SK-N-MC (cell line): ENCODE measurements around the gene RAB40B.

Experiments
- DNase-seq: peaks from one replicate; pipeline ENCODE4 v3.0.0-alpha.2; 2011; ENCODE audit warnings: low read depth, low spot score
- H3K27ac ChIP-seq: fragments of 200-600 bp; sonication (generic); 2 replicates; pipeline ENCODE4 v1.5.1; 2016; ENCODE audit warnings: mixed run types
- H3K36me3 ChIP-seq: fragments of 200-600 bp; sonication (generic); 2 replicates; pipeline ENCODE4 v1.6.1; 2017; ENCODE audit warnings: antibody characterized with exemption, low read length, mixed read lengths; ENCODE audit not compliant: insufficient read depth
- H3K4me3 ChIP-seq: fragments of 200-600 bp; sonication (generic); 2 replicates; pipeline ENCODE4 v1.5.1; 2016
- H3K9ac ChIP-seq: fragments of 200-600 bp; sonication (generic); 2 replicates; pipeline ENCODE4 v1.8.0; 2017; ENCODE audit warnings: mixed run types, mixed read lengths; ENCODE audit not compliant: insufficient read length
- H3K9me3 ChIP-seq: fragments of 200-600 bp; sonication (generic); 2 replicates; pipeline ENCODE4 v1.6.1; 2017; ENCODE audit warnings: low read depth, mild to moderate bottlenecking, antibody characterized with exemption, low read length, moderate library complexity, mixed read lengths
- EZH2 ChIP-seq: fragments of 200-600 bp; sonication (generic); IDR thresholded peaks from one replicate; pipeline ENCODE4 v1.6.1; 2017; ENCODE audit warnings: antibody characterized with exemption
- FOXP2 ChIP-seq: optimal IDR thresholded peaks from 2 replicates; pipeline ENCODE3; 2011; ENCODE audit warnings: mild to moderate bottlenecking, moderate library complexity; ENCODE audit not compliant: insufficient read depth; ENCODE audit errors: extremely low read length, control extremely low read depth
- POLR2AphosphoS5 ChIP-seq: IDR thresholded peaks from 2 replicates; pipeline ENCODE4 v1.6.1; 2012; ENCODE audit warnings: mild to moderate bottlenecking, low read depth, low read length, borderline replicate concordance

RAB40B gene

DNA sequence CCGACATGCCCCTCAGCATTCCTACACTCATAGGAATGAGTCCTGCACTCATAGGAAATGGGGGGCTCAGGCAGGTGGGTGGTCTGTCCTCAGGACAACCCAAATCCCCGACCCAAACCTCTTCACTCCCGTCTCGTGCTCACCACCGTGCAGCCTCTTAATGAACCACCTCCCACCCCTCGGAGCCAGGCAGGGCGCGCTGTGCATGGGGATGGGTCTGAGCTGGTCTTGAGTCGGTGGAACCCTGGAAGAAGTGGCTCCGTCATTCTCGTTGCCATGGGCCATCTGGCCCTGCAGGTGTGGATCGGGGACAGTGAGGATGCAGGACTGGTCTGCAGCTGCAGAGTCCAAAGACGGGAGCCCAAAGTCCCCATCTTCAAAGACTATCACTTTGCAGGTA lies 6.4 kb upstream of the RAB40B start:
- H3K9me3 ChIP-seq, result no peaks in the 10 kb centered on the region
- no peak for DNase-seq
- no peaks in the 10 kb centered on the region for H3K36me3 ChIP-seq
- no peak for TF ChIP-seq POLR2AphosphoS5
- TF ChIP-seq FOXP2, result no peak
- no peak for TF ChIP-seq EZH2
- H3K4me3 ChIP-seq, result no peak overlapping the region
- H3K27ac ChIP-seq, result no peak overlapping the region
- no peak overlapping the region for H3K9ac ChIP-seq

DNA sequence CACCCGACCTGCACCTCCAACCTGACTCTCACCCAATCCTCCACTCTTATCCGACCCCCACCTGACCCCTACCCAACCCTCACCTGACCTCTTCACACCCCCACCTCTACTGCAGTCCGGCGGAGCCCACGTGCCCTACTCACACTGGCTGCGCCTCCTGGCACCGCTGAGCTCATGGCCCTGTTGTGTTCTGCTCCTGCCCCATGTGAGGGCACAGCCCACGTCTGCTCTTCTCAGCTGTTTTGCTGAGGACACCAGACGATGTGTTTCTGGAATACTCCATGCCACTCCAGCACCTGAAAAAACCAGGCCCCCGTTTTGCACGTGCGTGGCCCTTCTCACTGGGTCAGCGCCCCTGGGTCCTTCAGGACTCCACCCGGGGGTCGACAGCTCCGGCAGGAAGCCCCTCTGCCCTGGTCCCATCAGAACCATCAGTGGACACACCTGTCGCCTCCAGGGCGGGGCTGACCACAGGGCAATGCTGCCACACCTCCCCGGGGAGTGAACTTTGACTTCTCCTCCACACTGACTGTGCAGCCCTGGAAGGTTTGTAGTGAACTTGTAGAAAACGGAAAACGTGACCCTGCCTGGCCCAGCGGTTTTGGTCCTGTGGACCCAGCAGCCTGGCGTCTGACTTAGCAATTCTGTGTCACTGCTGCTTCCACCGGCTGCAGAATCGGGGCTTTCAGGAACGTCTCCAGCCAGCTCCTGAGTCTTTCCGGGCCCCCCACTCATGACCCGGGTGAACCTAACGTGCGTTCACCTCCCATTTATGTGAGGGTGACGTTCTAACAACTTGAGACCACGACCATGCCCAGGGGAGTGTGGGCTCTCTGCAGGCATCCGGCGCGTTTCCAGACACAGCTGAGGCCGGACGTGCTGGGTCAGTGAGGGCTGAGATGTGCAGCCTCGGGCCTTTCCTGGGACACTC lies 5.7 kb upstream of the RAB40B start:
- H3K4me3 ChIP-seq, result no peak overlapping the region
- no peak overlapping the region for H3K27ac ChIP-seq
- H3K9me3 ChIP-seq, result no peaks in the 10 kb centered on the region
- no peaks in the 10 kb centered on the region for H3K36me3 ChIP-seq
- TF ChIP-seq POLR2AphosphoS5 (no peak), FOXP2 (no peak), EZH2 (no peak)
- no peak for DNase-seq
- no peak overlapping the region for H3K9ac ChIP-seq

DNA sequence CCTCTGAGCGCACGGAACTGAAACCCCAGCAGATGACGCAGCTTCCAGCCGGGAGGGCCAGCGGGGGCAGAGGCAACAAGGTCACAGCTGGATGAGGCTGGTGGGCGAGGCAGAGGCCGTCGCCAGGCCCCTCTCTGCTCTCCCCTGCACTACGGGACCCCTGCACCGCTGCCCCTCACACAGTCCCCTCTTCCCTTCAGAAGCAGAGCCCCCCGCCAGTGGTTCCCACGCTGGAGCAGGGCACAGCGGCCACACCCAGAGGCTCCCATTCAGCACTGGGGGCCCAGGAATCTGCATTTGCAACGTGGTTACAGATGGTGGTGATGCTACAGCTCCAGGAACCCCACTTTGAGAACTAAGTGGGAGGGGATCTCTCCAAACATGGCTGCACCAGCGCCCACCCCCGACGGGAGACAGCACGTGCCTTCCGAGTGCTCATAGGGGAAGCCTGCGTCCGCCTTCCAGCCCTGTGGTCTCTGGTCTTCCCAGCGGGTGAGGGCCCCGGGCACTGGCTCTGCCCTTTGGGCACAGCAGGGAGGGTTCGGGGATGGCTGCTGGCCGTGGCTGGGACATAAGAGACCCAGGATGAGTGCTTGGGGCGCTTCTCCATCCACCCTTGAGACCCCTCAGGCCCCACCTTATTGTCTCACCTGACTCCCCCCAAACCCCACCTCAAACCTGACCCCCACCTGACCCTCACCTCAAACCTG lies 4.7 kb upstream of the RAB40B start:
- no peak overlapping the region for H3K9ac ChIP-seq
- no peak overlapping the region for H3K27ac ChIP-seq
- no peaks in the 10 kb centered on the region for H3K9me3 ChIP-seq
- no peak overlapping the region for H3K4me3 ChIP-seq
- H3K36me3 ChIP-seq, result no peaks in the 10 kb centered on the region
- no peak for TF ChIP-seq POLR2AphosphoS5
- no peak for TF ChIP-seq EZH2
- TF ChIP-seq FOXP2, result no peak
- no peak for DNase-seq

DNA sequence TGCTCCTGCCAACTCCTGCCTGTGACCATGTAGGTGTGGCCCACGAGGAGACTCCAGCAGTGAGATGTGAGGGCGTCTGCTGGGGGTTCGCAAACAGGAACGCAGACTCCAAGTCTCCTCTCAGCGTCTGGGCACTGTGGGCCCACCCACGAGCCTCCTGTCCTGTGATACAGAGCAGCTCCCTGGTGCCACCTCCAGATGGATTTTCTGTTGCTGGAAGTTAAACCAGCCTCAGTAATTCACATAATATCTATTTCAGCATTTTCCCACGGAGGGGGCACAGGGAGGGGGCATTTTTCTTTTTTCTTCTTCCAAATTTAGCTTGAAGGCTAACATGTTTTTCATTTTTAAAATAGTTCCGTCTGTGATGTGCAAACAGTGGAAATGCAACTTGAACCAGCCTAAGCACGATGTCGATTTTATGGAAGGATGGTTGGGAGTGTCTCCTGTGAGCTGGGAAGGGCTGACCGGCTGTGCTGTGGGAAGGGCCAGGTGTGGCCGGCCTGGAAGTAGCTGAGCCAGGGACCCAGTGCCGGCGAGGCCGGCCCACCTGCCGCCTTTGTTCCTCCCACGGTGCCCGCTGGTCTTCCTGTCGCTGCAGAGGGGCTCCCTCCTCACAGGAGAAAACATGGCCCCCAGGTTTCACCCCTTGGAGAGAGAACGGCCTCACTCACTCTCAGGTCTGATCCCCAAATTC lies 3.9 kb upstream of the RAB40B start:
- H3K27ac ChIP-seq, result no peak overlapping the region

DNA sequence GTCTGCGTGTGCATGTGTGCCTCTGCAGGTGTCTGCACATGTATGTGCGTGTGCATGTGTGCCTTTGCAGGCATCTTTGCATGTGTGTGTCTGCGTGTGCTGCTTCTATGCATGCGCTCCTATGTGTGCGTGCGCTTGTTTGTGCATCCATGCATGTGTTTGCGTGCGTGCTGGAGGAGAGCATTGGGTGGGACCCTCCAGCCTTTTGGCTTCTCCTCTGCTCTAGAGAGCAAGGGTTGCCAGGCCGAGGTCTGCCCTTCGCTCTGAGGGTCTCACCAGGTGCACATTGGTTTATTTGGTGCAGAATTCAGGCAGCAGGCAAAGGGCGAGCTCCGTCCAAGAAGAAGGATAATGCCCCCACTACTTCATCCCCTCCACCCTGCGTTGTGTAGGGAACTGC lies 1.1 kb upstream of the RAB40B start:
- H3K36me3 ChIP-seq, result no peaks in the 10 kb centered on the region
- H3K9me3 ChIP-seq, result no peaks in the 10 kb centered on the region
- H3K27ac ChIP-seq, result no peak overlapping the region
- TF ChIP-seq POLR2AphosphoS5 (no peak), FOXP2 (no peak), EZH2 (no peak)
- H3K4me3 ChIP-seq, result no peak overlapping the region; the same call in 1 of the 2 replicates
- H3K9ac ChIP-seq, result no peak overlapping the region
- no peak for DNase-seq

More for the DNA sequence above, 3.9 kb upstream of the RAB40B start:
- H3K36me3 ChIP-seq, result no peaks in the 10 kb centered on the region
- TF ChIP-seq EZH2, result no peak
- TF ChIP-seq FOXP2, result no peak
- TF ChIP-seq POLR2AphosphoS5, result no peak
- no peaks in the 10 kb centered on the region for H3K9me3 ChIP-seq
- DNase-seq, result no peak
- no peak overlapping the region for H3K4me3 ChIP-seq
- no peak overlapping the region for H3K9ac ChIP-seq

DNA sequence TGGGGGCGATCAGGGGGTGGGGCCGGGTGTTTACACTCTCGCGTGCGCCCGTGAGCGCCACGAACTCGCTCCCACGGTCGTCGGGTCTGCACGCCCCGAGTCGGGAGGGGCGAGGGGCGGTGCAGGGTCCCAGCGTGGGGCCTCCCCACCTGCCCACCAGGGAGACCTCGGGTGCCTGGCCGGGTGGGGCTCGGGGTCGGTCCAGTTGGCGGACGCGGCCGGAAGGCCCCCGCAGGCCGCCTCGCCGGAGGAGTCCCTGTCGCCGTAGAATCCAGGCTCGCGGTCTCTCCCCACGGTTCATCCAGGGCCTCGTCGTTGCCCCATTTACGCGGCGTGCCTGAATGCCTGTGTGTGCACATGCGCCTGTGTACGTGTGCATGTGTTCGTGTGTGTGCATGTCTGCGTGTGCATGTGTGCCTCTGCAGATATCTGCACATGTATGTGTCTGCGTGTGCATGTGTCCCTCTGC lies 510 bp upstream of the RAB40B start:
- no peaks in the 10 kb centered on the region for H3K36me3 ChIP-seq
- no peak for DNase-seq
- peak overlapping the region; percentile 79 for H3K4me3 ChIP-seq
- TF ChIP-seq POLR2AphosphoS5 (no peak), FOXP2 (no peak), EZH2 (no peak)
- no peak overlapping the region for H3K9ac ChIP-seq
- H3K9me3 ChIP-seq, result no peaks in the 10 kb centered on the region
- no peak overlapping the region for H3K27ac ChIP-seq

DNA sequence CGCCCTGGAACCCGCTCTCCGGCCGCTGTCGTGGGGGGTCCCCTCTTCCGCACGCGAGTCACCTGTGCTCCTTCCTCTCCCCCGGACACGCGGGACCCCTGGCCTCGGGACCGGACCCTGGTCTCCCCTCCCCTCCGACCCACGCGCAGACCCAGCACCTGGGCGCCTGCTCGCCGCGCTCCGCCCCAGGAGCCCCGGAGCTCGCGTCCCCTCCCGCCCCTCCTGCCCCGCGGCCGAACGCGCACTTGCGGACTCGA lies 762 bp downstream of the RAB40B start:
- Histone ChIP-seq H3K9ac (no peak overlapping the region), H3K4me3 (peak overlapping the region; percentile 79), H3K9me3 (no peaks in the 10 kb centered on the region), H3K36me3 (no peaks in the 10 kb centered on the region), H3K27ac (no peak overlapping the region)
- TF ChIP-seq FOXP2 (no peak), EZH2 (no peak), POLR2AphosphoS5 (no peak)
- DNase-seq, result no peak
